Measurements from ENCODE around the gene RAD21L1.
A peak's percentile ranks its signal among the peaks of the same experiment; 100 is the strongest.
"Not testable (repeated sequence)": the region's sequence is repeated elsewhere in the genome, so short reads cannot be mapped to it uniquely, and the experiment has no call there.

RAD21L1 gene

DNA sequence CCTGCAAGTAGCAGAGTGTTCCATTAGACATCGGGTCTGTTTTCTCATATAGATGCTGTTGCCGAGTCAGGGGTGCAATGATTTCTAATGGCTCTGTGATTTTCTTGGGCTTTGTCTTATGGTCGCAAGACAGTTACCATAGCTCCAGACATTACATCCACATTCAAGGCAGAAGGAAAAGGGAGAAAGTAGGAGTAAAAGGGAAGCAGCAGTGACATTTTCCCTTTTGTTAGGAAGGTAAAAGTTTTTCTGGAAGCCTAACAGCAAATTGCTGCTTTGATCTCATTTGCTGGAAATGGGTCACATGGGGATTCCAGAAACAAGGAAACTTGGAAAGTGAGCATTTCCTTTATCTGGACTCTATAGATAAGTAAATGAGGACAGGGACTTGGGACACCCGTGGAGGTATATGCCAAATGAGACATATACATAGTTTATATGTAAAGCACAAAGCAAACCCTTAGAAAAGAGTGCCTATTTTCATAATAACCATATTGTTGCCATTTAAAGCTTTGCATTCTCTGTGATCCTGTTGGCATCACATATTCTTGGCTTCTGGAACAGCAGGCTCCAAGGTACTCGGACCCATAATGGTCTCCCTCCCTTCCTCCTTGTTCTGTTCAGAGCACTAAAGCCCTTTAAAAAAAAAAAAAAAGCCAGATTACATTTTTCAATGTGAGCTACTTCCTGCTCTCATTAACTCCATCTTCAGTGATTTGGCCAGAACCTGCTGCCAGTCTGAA lies 22.9 kb upstream of the RAD21L1 start, which contains the start of gene C20orf202:
Gene C20orf202 (plus strand): TSS at position 693 of the 743 bp plus-strand sequence. CDS start 132 bp downstream, outside the sequence.
- no peak for DNase-seq

DNA sequence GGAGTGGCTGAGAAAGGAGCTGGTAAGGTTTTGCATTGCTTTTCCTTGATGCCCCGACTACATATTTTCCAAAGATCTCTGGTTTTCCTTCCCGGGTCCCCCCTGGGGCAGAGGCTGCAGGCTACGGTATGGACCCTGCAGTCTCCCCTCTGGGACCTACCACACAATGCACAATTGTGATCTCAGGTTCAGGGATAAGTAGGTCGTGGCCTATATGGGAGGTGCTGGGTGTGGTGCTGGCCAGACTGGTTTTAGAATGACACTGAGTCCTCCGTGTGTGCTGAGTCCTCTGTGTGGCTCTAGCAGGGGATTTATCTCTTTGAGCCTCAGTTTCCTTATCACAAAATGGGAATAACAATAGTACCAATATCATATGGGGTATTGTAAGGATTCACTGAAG lies 22.2 kb upstream of the RAD21L1 start:
- DNase-seq, result no peak

- peak; percentile 35 for DNase-seq
Measured at GRCh38 chr20:1204113-1204512, 21.7 kb upstream of the RAD21L1 start.

GRCh38 chr20:1204576-1204975 lies 21.3 kb upstream of the RAD21L1 start:
- DNase-seq, result no peak

GRCh38 chr20:1205802-1206201 lies 20.0 kb upstream of the RAD21L1 start:
- DNase-seq, result no peak

- DNase-seq, result no peak
Measured at GRCh38 chr20:1206366-1207148, 19.3 kb upstream of the RAD21L1 start.

DNA sequence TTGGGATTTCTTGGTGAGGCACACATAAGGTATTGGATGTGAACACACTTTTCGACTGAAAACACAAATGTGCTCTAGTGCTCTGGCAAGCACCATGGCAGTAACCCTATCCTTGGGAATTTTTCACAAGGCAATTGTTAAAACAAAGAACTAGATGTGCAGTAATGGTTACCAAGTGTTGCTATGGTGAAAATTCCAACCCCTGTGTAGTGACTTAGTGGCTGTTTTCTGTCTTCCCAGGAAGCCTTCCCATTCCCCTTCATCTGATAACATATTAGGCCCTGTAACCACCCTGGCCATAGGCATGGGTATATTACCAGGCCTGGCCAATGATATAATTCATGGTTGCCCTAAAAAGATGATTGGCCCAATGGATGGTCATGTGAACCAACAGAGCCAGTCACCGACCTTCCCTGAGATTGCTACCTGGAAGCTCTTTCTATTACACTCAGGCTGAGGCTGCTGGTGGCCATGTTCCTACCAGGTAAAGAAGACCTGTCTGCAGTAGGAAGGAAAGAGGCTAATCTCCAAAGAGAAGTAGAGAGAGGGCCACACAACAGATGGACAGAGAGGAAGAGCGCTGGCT lies 18.5 kb upstream of the RAD21L1 start:
- no peak for DNase-seq

- DNase-seq, result no peak
Measured at GRCh38 chr20:1209447-1210387, 16.1 kb upstream of the RAD21L1 start.

GRCh38 chr20:1210501-1210900 lies 15.3 kb upstream of the RAD21L1 start:
- DNase-seq, result no peak

GRCh38 chr20:1212023-1212422 lies 13.8 kb upstream of the RAD21L1 start:
- no peak for DNase-seq

GRCh38 chr20:1212607-1213396 lies 13.0 kb upstream of the RAD21L1 start:
- DNase-seq, result peak; percentile 62

DNA sequence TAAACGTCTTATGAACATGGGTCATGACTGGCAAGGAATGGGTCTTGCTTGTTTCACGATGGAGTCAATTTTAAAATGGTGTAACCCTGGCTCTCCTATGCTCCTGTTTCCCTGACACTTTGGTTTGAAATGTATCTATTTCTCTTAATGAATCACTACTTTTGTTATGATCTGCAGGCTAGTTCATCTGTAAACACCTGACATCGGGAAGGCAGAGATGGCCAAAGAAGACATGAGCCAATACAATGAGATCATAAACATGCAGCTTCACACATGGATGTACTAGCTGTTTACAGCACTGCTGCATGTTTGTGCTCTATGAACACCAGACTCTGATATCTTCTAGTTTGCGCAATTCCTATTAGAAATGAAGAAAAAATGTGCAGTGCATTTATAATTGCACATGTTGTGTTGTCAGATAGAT lies 11.0 kb upstream of the RAD21L1 start:
- DNase-seq, result no peak

DNA sequence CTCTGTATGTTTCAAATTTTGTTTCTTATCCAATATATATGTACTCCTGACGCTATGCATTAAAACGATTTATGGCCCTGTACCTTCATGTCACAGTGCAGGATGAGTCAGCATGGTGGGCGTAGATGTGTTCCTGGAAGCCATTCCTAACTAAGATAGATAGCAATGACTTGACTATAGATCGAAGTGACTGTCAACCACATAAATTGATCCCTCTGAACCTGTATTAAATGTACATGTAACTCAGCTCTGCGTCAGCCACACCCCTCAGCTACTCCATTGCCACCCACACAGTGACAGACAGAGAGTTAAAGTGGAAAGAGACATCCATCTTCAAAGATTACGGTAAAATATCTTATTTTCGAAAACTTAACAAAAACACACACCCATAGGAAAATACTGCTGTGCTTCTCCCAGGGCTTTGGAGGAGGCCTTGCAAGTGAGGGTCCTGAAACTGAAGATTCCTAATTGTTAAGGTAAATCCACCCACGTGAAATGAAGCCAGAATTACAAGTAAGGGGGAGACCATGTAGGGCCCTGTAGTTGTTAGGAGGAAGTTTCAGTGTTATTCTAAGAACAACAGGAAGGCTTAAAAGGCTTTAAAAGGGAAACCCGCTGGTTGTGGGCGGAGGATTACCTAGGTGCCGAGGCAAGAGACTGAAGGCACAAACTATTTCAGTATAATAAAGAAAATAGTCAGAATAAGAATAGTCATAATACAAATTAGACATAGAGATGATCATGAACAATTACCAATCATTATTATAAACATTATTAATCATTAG lies 10.3 kb upstream of the RAD21L1 start:
- DNase-seq, result no peak

GRCh38 chr20:1216527-1217427 lies 9.1 kb upstream of the RAD21L1 start:
- DNase-seq, result not testable (repeated sequence)

DNA sequence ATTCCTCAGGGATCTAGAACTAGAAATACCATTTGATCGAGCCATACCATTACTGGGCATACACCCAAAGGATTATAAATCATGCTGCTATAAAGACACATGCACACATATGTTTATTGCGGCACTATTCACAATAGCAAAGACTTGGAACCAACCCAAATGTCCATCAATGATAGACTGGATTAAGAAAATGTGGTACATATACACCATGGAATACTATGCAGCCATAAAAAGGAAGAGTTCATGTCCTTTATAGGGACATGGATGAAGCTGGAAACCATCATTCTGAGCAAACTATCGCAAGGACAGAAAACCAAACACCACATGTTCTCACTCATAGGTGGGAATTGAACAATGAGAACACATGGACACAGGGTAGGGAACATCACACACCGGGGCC lies 3.1 kb upstream of the RAD21L1 start:
- DNase-seq, result not testable (repeated sequence)

DNA sequence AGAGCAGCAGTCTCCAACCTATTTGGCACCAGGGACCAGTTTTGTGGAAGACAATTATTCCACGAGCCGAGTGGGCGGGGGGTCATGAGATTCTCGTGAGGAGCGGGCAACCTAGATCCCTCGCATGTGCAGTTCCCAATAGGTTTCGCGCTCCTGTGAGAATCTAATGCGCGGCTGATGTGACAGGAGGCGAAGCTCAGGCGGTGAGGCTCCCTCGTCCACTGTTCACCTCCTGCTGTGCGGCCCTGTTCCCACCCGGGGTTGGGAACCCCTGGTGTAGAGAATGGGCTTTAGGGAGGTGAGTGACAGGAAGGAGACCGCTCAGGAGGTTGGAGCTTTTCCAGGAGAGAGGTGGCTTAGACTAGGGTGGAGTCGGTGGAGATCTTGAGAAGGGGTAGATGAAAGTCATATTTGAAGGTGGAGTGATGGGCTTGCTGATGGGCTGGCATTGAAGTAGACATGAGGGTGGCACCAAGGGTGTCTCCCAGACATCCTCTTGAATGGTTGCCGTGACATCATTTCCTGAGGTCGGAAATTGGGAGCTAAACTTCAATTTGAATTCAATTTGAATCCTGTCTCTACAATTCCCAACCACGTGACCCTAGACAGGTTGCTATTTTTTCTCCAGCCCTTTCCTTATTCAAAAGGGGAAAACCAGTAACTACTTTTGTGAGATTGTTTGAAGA lies 1.5 kb upstream of the RAD21L1 start:
- no peak for DNase-seq

DNA sequence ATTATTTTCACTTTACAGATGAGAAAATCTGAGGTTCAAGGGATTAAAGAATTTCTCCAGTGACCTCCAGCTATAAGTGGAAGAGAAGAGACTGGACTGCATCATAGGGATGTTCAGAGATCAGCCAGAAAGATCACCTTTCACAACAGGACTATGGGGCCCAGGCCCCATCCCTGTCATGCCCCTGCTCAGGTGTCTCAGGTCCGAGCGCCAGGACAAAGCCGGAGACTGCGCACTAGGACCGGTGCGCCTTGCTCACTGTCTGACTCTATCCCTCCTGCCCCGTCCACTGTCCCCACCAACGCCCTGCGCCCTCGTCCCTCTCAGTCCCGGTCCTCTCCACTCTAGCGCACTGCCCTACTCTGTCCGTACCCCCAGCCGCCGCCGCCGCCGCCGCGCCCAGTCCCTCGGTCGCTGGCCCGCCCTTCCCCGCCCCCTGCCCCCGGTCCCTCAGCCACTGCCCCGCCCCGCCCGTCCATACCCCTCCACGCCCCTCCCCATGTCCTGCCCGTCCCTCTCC lies 521 bp upstream of the RAD21L1 start:
- DNase-seq, result no peak

- no peak for DNase-seq
Measured at GRCh38 chr20:1229541-1229940, 3.7 kb downstream of the RAD21L1 start.
